K562 (cell line): ENCODE data around the gene BCL7B. TPM values are rescaled to one million over a fixed set of nuclear protein-coding genes. Genes with fewer than 3 reads are reported as not detected.

Experiments used
- polyA plus RNA-seq, 8 experiments: library from polyadenylated mRNA; depleted of rRNA in 4 of 8; stranded (reverse) in 5 of 8; unstranded in 3 of 8; fragments of >200 nt; fragmentation: Nextera tagmentation in 2 of 8; fragmentation: Illumina TruSeq in 1 of 8; extraction: Ambion mirVana in 2 of 8; extraction: Trizol in 1 of 8; gene quantifications; 2 replicates each; pipeline versions ENCODE4 v1.2.1 to v1.2.3, GENCODE V29; 2011 to 2014; ENCODE audit warnings: inconsistent platforms in 1 of 8, missing spikeins in 1 of 8
- small RNA-seq: library from RNA; depleted of rRNA; stranded (forward); fragments of <200 nt; gene quantifications from one replicate; pipeline ENCODE3, GENCODE V24; 2014
- total RNA-seq, 7 experiments: library from RNA; depleted of rRNA in 6 of 7; stranded (reverse); fragments of >200 nt in 6 of 7; fragmentation: Illumina TruSeq in 2 of 7; extraction: Trizol in 2 of 7; gene quantifications; 2 replicates each; pipeline versions ENCODE4 v1.2.1 to v1.2.3, GENCODE V29; 2011 to 2021; ENCODE audit warnings: low replicate concordance in 1 of 7

The BCL7B gene
- total and polyA plus RNA-seq, 9 of the 15 experiments (the other 6 are each of a cell fraction or from before 2014, with no cell fraction given) = 10.0 to 73.2 (median 32.9) TPM

Small RNA genes within 50 kb of the gene (small RNA-seq; reads per million reads assigned to genes)
- not detected for gene RNU6-1198P

Other genes starting within 250 kb of the BCL7B start
Only the 7 nearest of the 13 such genes appear.
- 2.1 and 2.7 TPM in 2 replicates for gene FZD9, start 123.9 kb downstream of the BCL7B start, total RNA-seq (2014; rRNA removed)
- 0.10 and 0.11 TPM in 2 replicates for gene FZD9, start 123.9 kb downstream of the BCL7B start, total RNA-seq (2014; rRNA removed; fragmentation: Illumina TruSeq; extraction: Trizol)
- 0.33 and 0.34 TPM in 2 replicates for gene FZD9, start 123.9 kb downstream of the BCL7B start, total RNA-seq (2015; rRNA removed; fragmentation: Illumina TruSeq; extraction: Trizol)
- 1.7 TPM in 2 replicates for gene FZD9, start 123.9 kb downstream of the BCL7B start, total RNA-seq (2021)
- 0.27 and 0.32 TPM in 2 replicates for gene FZD9, start 123.9 kb downstream of the BCL7B start, polyA plus RNA-seq (2011; rRNA removed)
- 0.07 and 0.33 TPM in 2 replicates for gene FZD9, start 123.9 kb downstream of the BCL7B start, polyA plus RNA-seq (2014; fragmentation: Illumina TruSeq; extraction: Trizol)
- gene FZD9, start 123.9 kb downstream of the BCL7B start, polyA plus RNA-seq (2014; fragmentation: Nextera tagmentation; extraction: Ambion mirVana) = not detected
- 0.46 and 0.82 TPM in 2 replicates for gene FZD9, start 123.9 kb downstream of the BCL7B start, polyA plus RNA-seq (2014; rRNA removed)
- 79.5 and 89.0 TPM in 2 replicates for gene BAZ1B, start 35.4 kb downstream of the BCL7B start, total RNA-seq (2014; rRNA removed)
- gene BAZ1B, start 35.4 kb downstream of the BCL7B start, total RNA-seq (2014; rRNA removed; fragmentation: Illumina TruSeq; extraction: Trizol) = 129 and 136 TPM in 2 replicates
- gene BAZ1B, start 35.4 kb downstream of the BCL7B start, total RNA-seq (2015; rRNA removed; fragmentation: Illumina TruSeq; extraction: Trizol) = 131 and 134 TPM in 2 replicates
- gene BAZ1B, start 35.4 kb downstream of the BCL7B start, total RNA-seq (2021) = 100 and 107 TPM in 2 replicates
- gene BAZ1B, start 35.4 kb downstream of the BCL7B start, polyA plus RNA-seq (2011; rRNA removed) = 28.8 and 50.9 TPM in 2 replicates
- 94.3 and 110 TPM in 2 replicates for gene BAZ1B, start 35.4 kb downstream of the BCL7B start, polyA plus RNA-seq (2014; fragmentation: Illumina TruSeq; extraction: Trizol)
- gene BAZ1B, start 35.4 kb downstream of the BCL7B start, polyA plus RNA-seq (2014; fragmentation: Nextera tagmentation; extraction: Ambion mirVana) = 10 to 100 TPM; 15.0 to 27.5 TPM
- gene BAZ1B, start 35.4 kb downstream of the BCL7B start, polyA plus RNA-seq (2014; rRNA removed) = 56.3 and 68.4 TPM in 2 replicates
- gene TBL2, start 20.9 kb upstream of the BCL7B start, total RNA-seq (2014; rRNA removed) = 82.1 and 123 TPM in 2 replicates
- gene TBL2, start 20.9 kb upstream of the BCL7B start, total RNA-seq (2014; rRNA removed; fragmentation: Illumina TruSeq; extraction: Trizol) = 40.0 and 42.0 TPM in 2 replicates
- 54.1 and 60.6 TPM in 2 replicates for gene TBL2, start 20.9 kb upstream of the BCL7B start, total RNA-seq (2015; rRNA removed; fragmentation: Illumina TruSeq; extraction: Trizol)
- 70.3 and 70.8 TPM in 2 replicates for gene TBL2, start 20.9 kb upstream of the BCL7B start, total RNA-seq (2021)
- 47.7 and 49.2 TPM in 2 replicates for gene TBL2, start 20.9 kb upstream of the BCL7B start, polyA plus RNA-seq (2011; rRNA removed)
- gene TBL2, start 20.9 kb upstream of the BCL7B start, polyA plus RNA-seq (2014; fragmentation: Illumina TruSeq; extraction: Trizol) = 43.8 and 48.8 TPM in 2 replicates
- gene TBL2, start 20.9 kb upstream of the BCL7B start, polyA plus RNA-seq (2014; fragmentation: Nextera tagmentation; extraction: Ambion mirVana) = 1 to 10 TPM; 2.5 to 3.0 TPM
- gene TBL2, start 20.9 kb upstream of the BCL7B start, polyA plus RNA-seq (2014; rRNA removed) = 61.5 and 67.3 TPM in 2 replicates
- gene MLXIPL, start 66.8 kb upstream of the BCL7B start, total RNA-seq (2014; rRNA removed) = 6.0 and 8.9 TPM in 2 replicates
- gene MLXIPL, start 66.8 kb upstream of the BCL7B start, total RNA-seq (2014; rRNA removed; fragmentation: Illumina TruSeq; extraction: Trizol) = 0.61 and 0.91 TPM in 2 replicates
- 1.4 and 1.7 TPM in 2 replicates for gene MLXIPL, start 66.8 kb upstream of the BCL7B start, total RNA-seq (2015; rRNA removed; fragmentation: Illumina TruSeq; extraction: Trizol)
- gene MLXIPL, start 66.8 kb upstream of the BCL7B start, total RNA-seq (2021) = 10.2 and 11.8 TPM in 2 replicates
- gene MLXIPL, start 66.8 kb upstream of the BCL7B start, polyA plus RNA-seq (2011; rRNA removed) = 0.59 and 3.4 TPM in 2 replicates
- gene MLXIPL, start 66.8 kb upstream of the BCL7B start, polyA plus RNA-seq (2014; fragmentation: Illumina TruSeq; extraction: Trizol) = 2.7 and 4.4 TPM in 2 replicates
- gene MLXIPL, start 66.8 kb upstream of the BCL7B start, polyA plus RNA-seq (2014; fragmentation: Nextera tagmentation; extraction: Ambion mirVana) = under 1 TPM; 0.11 to 0.17 TPM
- gene MLXIPL, start 66.8 kb upstream of the BCL7B start, polyA plus RNA-seq (2014; rRNA removed) = 11.1 and 18.4 TPM in 2 replicates
- gene VPS37D, start 110.1 kb upstream of the BCL7B start, total RNA-seq (2014; rRNA removed) = 2.3 and 2.5 TPM in 2 replicates
- gene VPS37D, start 110.1 kb upstream of the BCL7B start, total RNA-seq (2014; rRNA removed; fragmentation: Illumina TruSeq; extraction: Trizol) = 0.26 TPM in 1 of 2 replicates, not detected in the other
- gene VPS37D, start 110.1 kb upstream of the BCL7B start, total RNA-seq (2015; rRNA removed; fragmentation: Illumina TruSeq; extraction: Trizol) = 0.25 and 0.38 TPM in 2 replicates
- gene VPS37D, start 110.1 kb upstream of the BCL7B start, total RNA-seq (2021) = 1.1 and 1.3 TPM in 2 replicates
- 0.84 and 1.6 TPM in 2 replicates for gene VPS37D, start 110.1 kb upstream of the BCL7B start, polyA plus RNA-seq (2011; rRNA removed)
- 0.39 and 0.42 TPM in 2 replicates for gene VPS37D, start 110.1 kb upstream of the BCL7B start, polyA plus RNA-seq (2014; fragmentation: Illumina TruSeq; extraction: Trizol)
- gene VPS37D, start 110.1 kb upstream of the BCL7B start, polyA plus RNA-seq (2014; fragmentation: Nextera tagmentation; extraction: Ambion mirVana) = not detected
- gene VPS37D, start 110.1 kb upstream of the BCL7B start, polyA plus RNA-seq (2014; rRNA removed) = 1.3 and 2.1 TPM in 2 replicates
- 6.9 and 8.6 TPM in 2 replicates for gene DNAJC30, start 125.8 kb upstream of the BCL7B start, total RNA-seq (2014; rRNA removed)
- gene DNAJC30, start 125.8 kb upstream of the BCL7B start, total RNA-seq (2014; rRNA removed; fragmentation: Illumina TruSeq; extraction: Trizol) = 3.8 and 4.2 TPM in 2 replicates
- 4.4 and 4.6 TPM in 2 replicates for gene DNAJC30, start 125.8 kb upstream of the BCL7B start, total RNA-seq (2015; rRNA removed; fragmentation: Illumina TruSeq; extraction: Trizol)
- gene DNAJC30, start 125.8 kb upstream of the BCL7B start, total RNA-seq (2021) = 10.1 and 11.3 TPM in 2 replicates
- 2.0 and 3.7 TPM in 2 replicates for gene DNAJC30, start 125.8 kb upstream of the BCL7B start, polyA plus RNA-seq (2011; rRNA removed)
- gene DNAJC30, start 125.8 kb upstream of the BCL7B start, polyA plus RNA-seq (2014; fragmentation: Illumina TruSeq; extraction: Trizol) = 4.6 and 6.4 TPM in 2 replicates
- 1 to 10 TPM; 1.1 to 1.4 TPM for gene DNAJC30, start 125.8 kb upstream of the BCL7B start, polyA plus RNA-seq (2014; fragmentation: Nextera tagmentation; extraction: Ambion mirVana)
- gene DNAJC30, start 125.8 kb upstream of the BCL7B start, polyA plus RNA-seq (2014; rRNA removed) = 9.2 and 11.4 TPM in 2 replicates
- 170 and 183 TPM in 2 replicates for gene BUD23, start 125.9 kb upstream of the BCL7B start, total RNA-seq (2014; rRNA removed)
- gene BUD23, start 125.9 kb upstream of the BCL7B start, total RNA-seq (2014; rRNA removed; fragmentation: Illumina TruSeq; extraction: Trizol) = 117 and 124 TPM in 2 replicates
- 123 and 128 TPM in 2 replicates for gene BUD23, start 125.9 kb upstream of the BCL7B start, total RNA-seq (2015; rRNA removed; fragmentation: Illumina TruSeq; extraction: Trizol)
- 135 and 144 TPM in 2 replicates for gene BUD23, start 125.9 kb upstream of the BCL7B start, total RNA-seq (2021)
- gene BUD23, start 125.9 kb upstream of the BCL7B start, polyA plus RNA-seq (2011; rRNA removed) = 115 and 168 TPM in 2 replicates
- 206 and 216 TPM in 2 replicates for gene BUD23, start 125.9 kb upstream of the BCL7B start, polyA plus RNA-seq (2014; fragmentation: Illumina TruSeq; extraction: Trizol)
- gene BUD23, start 125.9 kb upstream of the BCL7B start, polyA plus RNA-seq (2014; fragmentation: Nextera tagmentation; extraction: Ambion mirVana) = 100 to 1,000 TPM in 1 of 2 experiments, 10 to 100 TPM in 1; 79.5 to 150 TPM
- 270 and 301 TPM in 2 replicates for gene BUD23, start 125.9 kb upstream of the BCL7B start, polyA plus RNA-seq (2014; rRNA removed)